Activated CD8-positive, alpha-beta T cell treated with anti-CD3 and anti-CD28 coated beads for 36 hours (primary cell): ENCODE results near the gene RPL39. TPM values are rescaled to one million over a fixed set of nuclear protein-coding genes. Genes with fewer than 3 reads are reported as not detected.
"Not testable (repeated sequence)": the region's sequence is repeated elsewhere in the genome, so short reads cannot be mapped to it uniquely, and the experiment has no call there.

Experiments used
- ATAC-seq: fragments of 200-7000 bp; cut with Tn5 transposase; one replicate; pipeline ENCODE4 v1.10.0; 2021; ENCODE audit warnings: mild to moderate bottlenecking, moderate library complexity
- CTCF ChIA-PET: fragments of 350-600 bp; sonication (Branson Sonifier 250); formaldehyde crosslinking; loops from one replicate; lab custom pipeline; 2021; ENCODE audit warnings: antibody characterized with exemption; lab: Charles Lee
- POLR2A ChIA-PET: fragments of 350-600 bp; sonication (Branson Sonifier 250); formaldehyde crosslinking; loops from one replicate; lab custom pipeline; 2021; ENCODE audit warnings: antibody characterized with exemption; lab: Charles Lee
- DNase-seq: peaks from one replicate; pipeline ENCODE4 v3.0.0-alpha.2; 2020
- H3K27ac Mint-ChIP-seq: one replicate; pipeline ENCODE4 v1.8.0; 2021; ENCODE audit warnings: mild to moderate bottlenecking, mixed read lengths
- H3K27me3 Mint-ChIP-seq: one replicate; pipeline ENCODE4 v1.8.0; 2021; ENCODE audit warnings: mixed read lengths
- H3K36me3 Mint-ChIP-seq: one replicate; pipeline ENCODE4 v1.8.0; 2021; ENCODE audit warnings: low read depth, mixed read lengths
- H3K4me1 Mint-ChIP-seq: one replicate; pipeline ENCODE4 v1.8.0; 2021; ENCODE audit warnings: low read depth, mixed read lengths
- H3K4me3 Mint-ChIP-seq: one replicate; pipeline ENCODE4 v1.8.0; 2021; ENCODE audit warnings: mild to moderate bottlenecking, moderate library complexity, mixed read lengths
- H3K9me3 Mint-ChIP-seq: one replicate; pipeline ENCODE4 v1.8.0; 2021; ENCODE audit warnings: mixed read lengths
- CTCF ChIP-seq: fragments of 200-600 bp; IDR thresholded peaks from one replicate; pipeline ENCODE4 v1.8.0; 2022; ENCODE audit warnings: antibody characterized with exemption, mild to moderate bottlenecking
- intact Hi-C: fragments of 100-400 bp; cut with micrococcal nuclease; formaldehyde crosslinking; loops from one replicate; pipeline ENCODE4 v1.10.0; 2022
- total RNA-seq, 2 experiments: library from RNA; stranded (reverse); gene quantifications; one replicate each; pipeline ENCODE4 v1.2.3, GENCODE V29; 2021

The RPL39 gene
- total RNA-seq, 2 experiments from 2014 or later = 2,778 to 2,808 TPM

DNA sequence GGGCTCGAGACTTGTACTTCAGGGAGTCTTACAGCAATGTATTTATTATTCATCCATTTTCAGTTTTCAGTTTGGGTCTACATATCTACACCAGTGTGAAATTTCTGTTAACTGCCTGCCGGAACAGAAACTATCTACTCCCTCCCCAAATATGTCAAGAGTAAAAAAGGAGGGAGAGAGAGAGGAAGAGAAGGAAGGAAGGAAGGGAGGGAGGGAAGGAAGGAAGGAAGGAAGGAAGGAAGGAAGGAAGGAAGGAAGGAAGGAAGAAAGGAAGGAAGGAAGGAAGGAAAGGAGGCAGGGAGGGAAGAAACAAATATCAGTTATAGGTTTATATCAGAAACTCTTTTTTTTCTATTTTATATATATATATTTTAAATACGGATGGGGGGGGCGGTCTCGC lies 12.6 kb downstream of the RPL39 start:
- Mint-ChIP-seq H3K4me1 (peaks cover 11% of the 10 kb centered on the region), H3K27me3 (no peaks in the 10 kb centered on the region), H3K9me3 (no peaks in the 10 kb centered on the region), H3K4me3 (no peak overlapping the region), H3K27ac (no peak overlapping the region), H3K36me3 (peaks cover 11% of the 10 kb centered on the region)
- intact Hi-C loops = no loop called here
- ChIA-PET POLR2A (no interaction called here), CTCF (interaction anchor here (1.7 kb wide), 1 partner anchor 51 kb away, joined by 3 read pairs; no protein-coding TSS in a partner anchor)
- DNase-seq = no peak
- no peak for TF ChIP-seq CTCF
- ATAC-seq = no peak

DNA sequence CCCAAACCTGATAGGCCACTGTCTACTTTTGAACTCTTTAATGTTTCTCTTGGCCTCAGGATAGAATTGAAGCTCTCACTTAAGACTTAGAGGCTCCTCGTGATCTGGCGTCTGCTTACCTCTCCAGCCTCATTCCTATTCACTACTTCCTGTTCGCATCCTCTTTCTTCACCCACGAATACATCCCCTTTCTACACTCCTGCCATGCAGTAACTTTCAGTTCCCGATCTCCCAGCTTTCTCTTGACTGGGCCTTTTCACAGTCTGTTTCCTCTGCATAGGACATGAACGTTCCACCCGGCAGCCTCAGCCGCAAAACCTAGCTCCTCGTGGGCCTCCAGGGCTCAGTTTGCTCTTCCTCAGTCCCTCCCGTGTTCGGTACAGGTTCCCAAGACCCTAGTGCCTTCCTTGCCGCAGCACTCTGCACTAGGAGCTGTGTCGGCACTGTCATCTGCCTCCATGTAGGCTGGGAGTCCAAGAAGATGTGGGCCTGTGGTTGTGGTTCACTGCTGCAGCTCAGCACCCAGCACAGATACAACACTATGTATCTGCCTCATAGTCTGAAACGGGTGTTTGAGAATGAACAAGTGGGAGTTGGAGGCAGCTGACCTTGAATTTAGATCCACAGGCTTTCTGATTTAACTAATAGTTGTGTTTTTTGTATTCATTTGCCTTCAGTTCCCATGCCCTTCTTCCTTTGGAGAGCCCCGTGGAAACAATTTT lies 15.8 kb downstream of the RPL39 start:
- ChIA-PET CTCF (interaction anchor here (1.0 to 1.9 kb wide), 2 partner anchors 13 to 17 kb away, joined by 3 to 7 read pairs; partner anchors contain the start of gene SOWAHD), POLR2A (interaction anchor here (0.9 to 2.5 kb wide), 3 partner anchors 9 to 17 kb away, joined by 3 to 8 read pairs (median 3); no protein-coding TSS in a partner anchor)
- H3K27ac Mint-ChIP-seq = no peak overlapping the region
- no peaks in the 10 kb centered on the region for H3K9me3 Mint-ChIP-seq
- DNase-seq (no peak), ATAC-seq (no peak)
- peaks cover 5% of the 10 kb centered on the region for H3K4me1 Mint-ChIP-seq
- H3K4me3 Mint-ChIP-seq = no peak overlapping the region
- TF ChIP-seq CTCF = no peak
- H3K27me3 Mint-ChIP-seq = no peaks in the 10 kb centered on the region
- intact Hi-C loops = no loop called here
- peaks cover 2% of the 10 kb centered on the region for H3K36me3 Mint-ChIP-seq

- POLR2A ChIA-PET = not testable (repeated sequence)
Measured at GRCh38 chrX:119769388-119769787, 22.0 kb downstream of the RPL39 start.

GRCh38 chrX:119768436-119768835 lies 23.0 kb downstream of the RPL39 start:
- ATAC-seq, CTCF ChIA-PET, H3K4me1 Mint-ChIP-seq, DNase-seq, H3K36me3 Mint-ChIP-seq, H3K27me3 Mint-ChIP-seq, H3K27ac Mint-ChIP-seq, POLR2A ChIA-PET, H3K4me3 Mint-ChIP-seq, intact Hi-C loops, H3K9me3 Mint-ChIP-seq: not testable (repeated sequence)

More at GRCh38 chrX:119769388-119769787, 22.0 kb downstream of the RPL39 start:
- H3K4me1 Mint-ChIP-seq, intact Hi-C loops, H3K9me3 Mint-ChIP-seq, H3K27me3 Mint-ChIP-seq, H3K36me3 Mint-ChIP-seq, CTCF ChIA-PET, H3K27ac Mint-ChIP-seq, ATAC-seq, DNase-seq, H3K4me3 Mint-ChIP-seq: not testable (repeated sequence)

DNA sequence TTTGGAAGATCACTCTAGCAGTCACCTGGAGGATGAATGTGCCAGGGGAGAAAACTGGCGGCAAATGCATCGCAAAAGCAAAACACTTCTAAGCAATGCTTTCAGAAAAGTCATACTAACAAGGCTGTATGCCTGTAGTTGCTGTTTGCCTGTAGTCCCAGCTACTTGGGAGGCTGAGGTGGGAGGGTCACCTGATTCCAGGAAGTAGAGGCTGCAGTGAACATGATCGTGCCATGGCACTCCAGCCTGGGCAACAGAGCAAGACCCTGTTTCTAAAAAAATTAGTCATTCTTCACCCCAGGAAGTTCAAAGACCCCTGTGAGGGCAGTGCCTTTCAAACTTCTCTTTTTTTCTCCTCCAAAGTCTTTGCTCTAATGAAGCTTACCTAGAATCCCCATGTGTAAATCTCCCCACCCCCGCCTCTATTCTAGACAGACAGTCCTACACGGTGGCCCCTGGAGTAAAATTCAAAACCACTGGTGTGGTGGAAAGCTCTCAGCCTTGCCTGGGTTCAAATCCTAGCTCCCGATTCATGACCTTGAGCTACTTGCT lies 27.5 kb downstream of the RPL39 start:
- Mint-ChIP-seq H3K27me3 (no peaks in the 10 kb centered on the region), H3K27ac (no peak overlapping the region), H3K4me1 (peaks cover 4% of the 10 kb centered on the region), H3K9me3 (no peaks in the 10 kb centered on the region), H3K36me3 (peaks cover 3% of the 10 kb centered on the region), H3K4me3 (no peak overlapping the region)
- intact Hi-C loops = no loop called here
- DNase-seq = no peak
- ATAC-seq = no peak
- TF ChIP-seq CTCF = no peak
- POLR2A ChIA-PET = interaction anchor here (1.0 kb wide), 1 partner anchor 70 kb away, joined by 5 read pairs; no protein-coding TSS in a partner anchor
- CTCF ChIA-PET = no interaction called here

DNA sequence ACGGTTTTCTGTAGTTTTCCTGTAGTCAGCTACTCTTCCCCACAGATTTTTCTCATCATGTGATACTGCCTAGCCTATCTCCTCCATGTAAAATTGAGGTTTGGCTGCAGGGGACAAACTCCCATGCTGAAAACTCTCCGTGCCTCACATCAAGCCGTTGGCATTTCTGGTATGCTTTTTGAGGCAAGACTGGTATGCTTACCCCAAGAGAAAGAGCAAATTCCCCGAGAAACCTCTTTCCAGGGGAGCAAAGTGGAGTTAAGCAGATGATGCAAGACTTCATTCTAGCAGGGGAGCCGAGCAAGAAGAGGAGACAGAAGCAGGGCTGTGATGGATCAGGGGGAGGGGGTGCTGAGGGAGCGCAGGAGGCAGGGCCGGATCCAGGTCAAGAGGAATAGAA lies 28.2 kb downstream of the RPL39 start:
- POLR2A ChIA-PET = no interaction called here
- Mint-ChIP-seq H3K4me1 (peaks cover 4% of the 10 kb centered on the region), H3K27ac (no peak overlapping the region), H3K4me3 (no peak overlapping the region), H3K27me3 (no peaks in the 10 kb centered on the region), H3K36me3 (no peaks in the 10 kb centered on the region), H3K9me3 (no peaks in the 10 kb centered on the region)
- intact Hi-C loops = no loop called here
- CTCF ChIA-PET = no interaction called here
- no peak for DNase-seq
- ATAC-seq = no peak
- no peak for TF ChIP-seq CTCF
